NCI-H526 treated with DMSO at 0.1 percent for 48 hours (cell line): Measurements from ENCODE around the gene EFCAB9.
"Not testable (repeated sequence)": the region's sequence is repeated elsewhere in the genome, so short reads cannot be mapped to it uniquely, and the experiment has no call there.

Experiments
- DNase-seq: peaks from one replicate; lab custom pipeline; 2025; lab: John Stamatoyannopoulos, UW

Gene EFCAB9

GRCh38 chr5:172193872-172194271, at the start of gene EFCAB9:
Gene EFCAB9 (plus strand): TSS chr5:172194172. CDS start chr5:172194173, 1 bp downstream.
- no peak for DNase-seq

DNA sequence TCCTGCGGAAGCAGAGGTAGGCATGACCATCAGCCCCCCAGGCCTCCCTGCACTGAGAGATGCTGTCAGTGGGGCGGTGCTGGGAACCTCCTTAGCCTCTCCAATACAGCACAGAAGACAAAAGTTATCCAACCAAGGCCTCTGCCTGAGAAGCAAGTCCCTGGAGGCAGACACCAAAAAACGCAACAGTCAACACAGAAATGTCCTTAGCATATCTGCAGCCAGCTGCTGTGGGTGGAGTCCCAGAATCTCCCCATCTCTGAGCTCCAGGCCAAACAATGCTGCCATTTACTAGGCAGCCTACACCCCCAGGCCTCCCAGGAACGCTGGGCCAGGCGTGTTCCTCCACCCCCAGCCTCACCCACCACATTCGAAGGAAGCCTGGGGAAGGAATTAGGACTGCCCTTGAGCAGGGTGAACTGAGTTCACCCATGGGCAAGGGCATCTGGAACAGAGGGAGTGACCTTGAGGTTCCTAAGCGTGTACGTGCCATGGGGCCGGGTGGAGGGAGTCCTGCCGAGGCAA, 49.6 kb upstream of the EFCAB9 start:
- no peak for DNase-seq

DNA sequence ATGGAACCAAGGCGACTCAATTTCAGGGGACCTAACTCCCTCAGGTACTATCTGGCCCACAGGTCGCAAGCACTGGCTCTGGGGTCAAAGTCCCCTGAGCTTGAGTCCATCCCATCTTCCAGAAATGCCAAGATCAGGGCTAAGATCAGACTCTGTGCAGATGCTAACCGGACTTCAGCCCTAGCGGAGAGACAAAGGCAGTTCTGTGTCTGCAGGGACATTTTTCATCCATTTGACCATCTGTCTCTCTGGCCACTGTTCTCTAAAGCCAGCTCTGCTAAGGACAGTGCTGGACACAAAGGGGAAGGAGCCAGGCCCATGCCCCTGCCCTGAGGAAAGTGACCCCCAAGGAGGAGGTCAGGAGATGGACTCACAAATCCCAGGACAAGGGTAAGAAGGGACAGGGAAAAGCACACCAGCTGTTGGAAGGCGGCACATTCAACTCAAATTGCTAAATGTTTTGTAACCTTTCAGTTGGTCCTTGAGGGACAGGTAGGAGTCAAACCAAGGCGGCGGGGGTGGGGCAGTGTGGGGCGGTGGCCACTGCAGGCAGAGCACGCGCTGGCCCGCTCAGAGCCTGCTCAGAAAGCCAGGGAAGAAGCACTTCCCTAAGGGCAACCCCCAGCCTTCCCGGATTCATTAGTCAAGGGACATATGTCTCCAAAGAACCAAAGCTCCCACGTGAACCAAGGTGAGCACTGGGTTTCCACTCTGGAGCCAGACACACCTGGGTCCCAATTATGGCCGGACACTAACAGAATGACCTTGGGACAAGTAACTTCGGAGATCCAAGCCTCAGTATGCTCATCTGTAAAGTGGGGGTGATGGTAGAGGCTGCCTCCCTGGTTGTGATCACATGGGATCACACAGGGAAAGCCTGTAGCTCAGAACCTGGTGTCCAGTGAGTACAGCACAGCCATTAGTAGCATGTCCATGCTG, 48.8 kb upstream of the EFCAB9 start:
- no peak for DNase-seq

DNA sequence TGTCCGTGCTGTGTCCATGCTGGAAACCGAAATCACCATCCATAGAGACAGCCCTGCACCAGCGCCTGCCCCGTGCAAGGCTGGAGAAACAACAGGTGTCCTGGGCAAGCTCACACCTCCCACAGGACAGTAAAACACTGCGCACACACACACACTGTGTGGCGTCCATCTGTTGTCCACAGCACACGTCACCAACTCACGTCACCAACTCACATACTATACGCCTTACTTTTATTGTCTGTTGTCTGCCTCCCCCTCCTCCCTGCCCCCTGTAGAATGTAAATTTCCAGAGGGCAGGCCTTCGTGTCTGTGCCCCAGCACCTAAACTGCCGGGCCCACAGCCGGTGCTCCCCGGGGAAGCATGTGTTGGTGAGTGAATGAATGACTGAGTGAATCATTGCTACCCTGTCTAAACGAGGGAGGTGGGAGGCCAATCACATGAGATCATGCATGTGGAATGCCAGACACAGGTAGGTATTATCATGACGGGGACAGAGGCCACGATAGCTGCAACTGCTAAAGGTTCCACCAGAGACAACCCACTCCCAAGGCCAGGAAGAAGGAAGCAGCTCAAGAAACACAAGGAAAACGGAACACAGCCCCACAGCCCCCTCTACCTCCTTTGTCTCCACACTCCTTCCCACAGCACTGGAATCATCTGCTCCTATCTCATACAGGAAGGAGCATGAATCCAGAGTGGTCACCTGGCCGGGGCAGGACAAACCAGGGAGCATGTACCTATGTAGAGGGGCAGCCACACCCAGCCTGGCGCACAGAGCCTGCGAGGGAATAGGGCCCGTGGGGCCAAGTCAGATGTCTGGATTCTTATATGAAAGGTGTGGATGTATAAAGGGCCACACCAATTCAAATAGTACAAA, 47.9 kb upstream of the EFCAB9 start:
- DNase-seq: no peak

DNA sequence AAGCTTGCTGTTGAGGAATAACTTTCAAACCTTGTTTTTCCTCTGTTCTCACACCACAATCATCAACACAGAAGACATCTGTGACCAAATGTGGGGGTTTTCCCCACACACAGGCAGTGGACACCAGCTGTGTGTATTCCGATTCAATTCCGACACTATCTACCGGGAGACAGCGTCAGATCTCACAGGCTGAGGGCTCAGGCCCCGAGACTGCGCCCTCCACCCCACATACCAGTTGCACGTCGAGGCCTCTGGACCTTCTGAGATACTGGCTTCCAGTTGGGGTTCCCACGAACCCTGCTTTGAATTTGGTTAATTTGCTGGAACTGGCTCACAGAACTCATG, 47.3 kb upstream of the EFCAB9 start:
- DNase-seq: no peak

- DNase-seq: no peak
Observed at GRCh38 chr5:172147857-172148256, 46.1 kb upstream of the EFCAB9 start.

DNA sequence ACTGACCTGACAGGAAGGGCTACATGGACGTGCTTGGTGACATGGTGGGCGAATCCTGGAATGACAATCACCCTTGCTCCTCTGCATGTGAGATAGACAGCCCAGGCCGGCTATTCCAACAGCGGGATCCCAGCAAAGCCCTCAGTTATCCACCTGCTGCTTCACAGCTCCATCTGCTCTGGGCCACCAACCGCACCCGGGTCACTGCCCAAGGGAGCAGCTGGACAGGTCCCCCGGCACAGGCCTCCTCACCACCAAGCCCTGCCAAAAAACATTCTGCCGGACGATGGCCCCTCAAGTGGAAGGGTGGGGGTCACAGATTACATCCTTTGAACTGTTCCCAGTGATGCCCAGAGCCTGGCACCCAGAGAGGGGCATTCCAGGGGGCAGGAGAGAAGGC, 45.6 kb upstream of the EFCAB9 start:
- no peak for DNase-seq

DNA sequence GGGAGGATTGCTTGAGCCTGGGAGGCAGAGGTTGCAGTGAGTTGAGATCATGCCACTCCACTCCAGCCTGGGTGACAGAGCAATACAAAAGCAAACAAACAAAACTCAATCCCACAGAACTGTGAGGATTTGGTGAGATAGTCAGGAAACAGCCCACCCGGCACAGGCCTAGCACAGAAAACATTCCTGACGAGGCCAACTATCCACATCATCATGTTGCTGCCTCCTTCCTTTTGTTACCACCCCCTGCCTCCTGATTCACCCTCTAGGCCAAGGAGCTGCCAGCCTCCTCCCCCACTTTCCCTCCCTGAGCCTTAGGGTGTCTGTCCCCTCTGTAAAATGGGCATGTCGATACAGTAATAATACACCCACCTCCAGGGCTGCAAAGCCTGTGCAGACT, 44.9 kb upstream of the EFCAB9 start:
- DNase-seq: no peak

GRCh38 chr5:172149481-172149880, 44.5 kb upstream of the EFCAB9 start:
- DNase-seq: not testable (repeated sequence)

- DNase-seq: no peak
Observed at GRCh38 chr5:172150514-172151425, 43.2 kb upstream of the EFCAB9 start.

DNA sequence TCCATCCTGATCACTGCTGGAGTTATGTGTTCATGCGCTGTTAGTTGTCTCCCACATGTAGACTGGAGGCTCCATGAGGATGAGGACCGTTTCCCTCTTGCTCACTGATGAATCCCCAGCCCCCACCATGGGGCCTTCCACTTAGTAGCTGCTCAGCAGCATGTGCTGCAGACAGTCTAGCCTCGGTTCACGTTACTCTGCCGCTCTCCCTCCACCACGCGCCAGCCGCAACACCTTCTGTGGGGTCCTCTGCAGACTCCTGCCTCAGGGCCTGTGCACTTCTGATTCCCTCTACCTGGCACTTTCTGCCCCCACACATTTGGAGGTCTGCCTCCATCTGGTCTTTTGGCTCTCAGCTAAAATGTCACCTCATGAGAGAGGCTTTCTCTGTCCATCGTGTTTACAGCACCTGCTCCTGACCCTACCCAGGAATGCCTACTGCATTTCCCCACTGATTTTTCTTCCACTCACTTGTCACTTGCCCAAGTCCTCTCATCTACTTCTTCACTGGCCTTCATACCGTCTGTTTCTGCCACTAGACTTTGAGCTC, 42.2 kb upstream of the EFCAB9 start:
- DNase-seq: no peak

DNA sequence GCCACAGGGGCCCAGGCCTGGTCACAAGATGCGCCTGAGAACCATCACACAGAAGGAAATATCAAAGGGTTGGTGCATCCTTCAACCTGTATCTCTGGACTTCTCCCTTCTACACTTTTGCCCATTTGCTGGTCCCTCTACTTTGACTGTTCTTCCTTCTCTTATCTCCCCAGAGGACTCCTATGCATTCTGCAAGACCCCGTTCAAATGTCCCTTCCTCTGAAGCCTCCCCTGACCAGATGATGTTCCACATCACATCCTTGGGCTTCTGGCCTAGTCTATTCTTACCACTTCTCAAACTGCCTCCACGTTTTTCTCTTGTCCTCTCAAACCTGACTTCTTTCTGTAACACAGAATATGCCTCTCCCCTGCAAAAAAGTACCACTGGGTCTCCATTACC, 40.3 kb upstream of the EFCAB9 start:
- no peak for DNase-seq

- DNase-seq: not testable (repeated sequence)
Observed at GRCh38 chr5:172155101-172155500, 38.9 kb upstream of the EFCAB9 start.

GRCh38 chr5:172156541-172156994, 37.4 kb upstream of the EFCAB9 start:
- no peak for DNase-seq

- DNase-seq: no peak
Observed at GRCh38 chr5:172159016-172159415, 35.0 kb upstream of the EFCAB9 start.

GRCh38 chr5:172160506-172160905, 33.5 kb upstream of the EFCAB9 start:
- no peak for DNase-seq

DNA sequence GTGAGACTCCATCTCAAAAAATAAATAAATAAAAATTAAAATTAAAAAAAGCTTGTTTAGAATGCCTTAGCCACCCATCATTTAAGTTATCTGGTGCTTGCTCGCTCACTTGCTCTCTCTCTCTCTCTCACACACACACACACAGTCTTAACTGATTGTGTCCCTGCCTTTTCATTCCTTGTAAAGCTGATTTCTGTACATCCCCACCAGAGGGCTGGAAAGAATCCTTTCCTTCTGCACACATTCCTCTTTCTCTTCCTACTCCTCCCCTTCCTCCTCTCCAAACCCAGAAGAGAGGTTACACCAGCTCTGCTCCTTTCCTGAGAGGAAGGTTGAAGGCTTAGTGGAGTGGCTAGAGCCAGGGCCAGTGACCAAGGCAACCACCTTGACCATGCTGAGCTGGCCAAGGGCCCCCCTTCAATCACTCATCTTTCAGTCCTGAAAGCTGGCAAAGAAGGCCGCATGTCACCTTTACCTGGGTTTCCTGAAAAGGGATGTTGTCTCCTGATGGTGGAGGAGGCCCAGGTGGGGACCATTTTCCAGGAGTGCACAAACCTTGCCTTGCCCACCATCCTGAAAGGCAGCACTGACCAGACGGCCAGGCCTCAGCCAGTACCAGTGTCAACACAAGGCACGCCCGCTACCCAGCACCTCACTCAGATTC, 31.5 kb upstream of the EFCAB9 start:
- DNase-seq: no peak

DNA sequence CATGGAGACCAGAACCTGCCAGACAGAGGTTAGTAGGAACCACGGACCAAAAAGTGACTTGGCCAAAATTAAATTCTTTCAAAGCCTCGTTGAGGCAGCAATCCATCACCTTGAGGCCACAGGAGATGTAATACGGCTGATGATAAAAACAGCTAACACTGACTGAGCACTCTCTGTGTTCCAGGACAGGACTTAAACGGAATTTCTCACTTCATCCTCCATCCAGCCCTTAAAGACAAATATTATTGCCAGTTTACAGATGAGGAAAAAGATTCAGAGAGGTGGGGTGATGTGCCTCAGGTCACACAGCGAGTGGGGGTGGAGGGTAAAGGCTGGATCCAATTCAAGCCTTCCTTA, 31.0 kb upstream of the EFCAB9 start:
- no peak for DNase-seq

GRCh38 chr5:172163346-172163745, 30.6 kb upstream of the EFCAB9 start:
- no peak for DNase-seq

- DNase-seq: no peak
Observed at GRCh38 chr5:172164769-172165212, 29.2 kb upstream of the EFCAB9 start.

GRCh38 chr5:172165465-172165864, 28.5 kb upstream of the EFCAB9 start:
- DNase-seq: no peak
